ENCODE measurements around the gene SMARCA4.

The SMARCA4 gene

GRCh38 chr19:11020423-11020822 lies 59.6 kb downstream of the SMARCA4 start:
- no peak for FAIRE-seq

GRCh38 chr19:11020982-11021759 lies 60.3 kb downstream of the SMARCA4 start:
- no peak for FAIRE-seq
- DNase-seq (ENCODE audit: insufficient read length) = no peak
- TF ChIP-seq POLR2AphosphoS5 (IDR thresholded peaks at IDR 0.05; ENCODE audit: low read depth, low read length) (no peak), TAF1 (IDR thresholded peaks at IDR 0.05; ENCODE audit: borderline replicate concordance, low read depth, low read length) (no peak), POLR2A (IDR thresholded peaks at IDR 0.05; ENCODE audit: low read depth, low read length) (no peak)

More at GRCh38 chr19:11020423-11020822, 59.6 kb downstream of the SMARCA4 start:
- no peak for DNase-seq (ENCODE audit: insufficient read length)
- TF ChIP-seq POLR2A (IDR thresholded peaks at IDR 0.05; ENCODE audit: low read depth, low read length) = no peak
- no peak for TF ChIP-seq POLR2AphosphoS5 (IDR thresholded peaks at IDR 0.05; ENCODE audit: low read depth, low read length)
- TF ChIP-seq TAF1 (IDR thresholded peaks at IDR 0.05; ENCODE audit: borderline replicate concordance, low read depth, low read length) = no peak

- no peak for FAIRE-seq
- no peak for DNase-seq (ENCODE audit: insufficient read length)
- TF ChIP-seq TAF1 (IDR thresholded peaks at IDR 0.05; ENCODE audit: borderline replicate concordance, low read depth, low read length) (no peak), POLR2A (IDR thresholded peaks at IDR 0.05; ENCODE audit: low read depth, low read length) (no peak), POLR2AphosphoS5 (IDR thresholded peaks at IDR 0.05; ENCODE audit: low read depth, low read length) (no peak)
These were observed 60.9 kb downstream of the SMARCA4 start for GRCh38 chr19:11021760-11022144.

- DNase-seq (ENCODE audit: insufficient read length) (no peak), FAIRE-seq (no peak)
- TF ChIP-seq POLR2A (IDR thresholded peaks at IDR 0.05; ENCODE audit: low read depth, low read length) (no peak), POLR2AphosphoS5 (IDR thresholded peaks at IDR 0.05; ENCODE audit: low read depth, low read length) (no peak), TAF1 (IDR thresholded peaks at IDR 0.05; ENCODE audit: borderline replicate concordance, low read depth, low read length) (no peak)
These were observed 62.2 kb downstream of the SMARCA4 start for GRCh38 chr19:11023016-11023415.

- TF ChIP-seq POLR2AphosphoS5 (IDR thresholded peaks at IDR 0.05; ENCODE audit: low read depth, low read length) = no peak
- no peak for TF ChIP-seq TAF1 (IDR thresholded peaks at IDR 0.05; ENCODE audit: borderline replicate concordance, low read depth, low read length)
- no peak for TF ChIP-seq POLR2A (IDR thresholded peaks at IDR 0.05; ENCODE audit: low read depth, low read length)
- FAIRE-seq (no peak), DNase-seq (ENCODE audit: insufficient read length) (no peak)
These were observed 62.9 kb downstream of the SMARCA4 start for GRCh38 chr19:11023710-11024109.

GRCh38 chr19:11024259-11024658 lies 63.4 kb downstream of the SMARCA4 start:
- TF ChIP-seq TAF1 (IDR thresholded peaks at IDR 0.05; ENCODE audit: borderline replicate concordance, low read depth, low read length) = no peak
- no peak for TF ChIP-seq POLR2A (IDR thresholded peaks at IDR 0.05; ENCODE audit: low read depth, low read length)
- TF ChIP-seq POLR2AphosphoS5 (IDR thresholded peaks at IDR 0.05; ENCODE audit: low read depth, low read length) = no peak
- FAIRE-seq = no peak
- no peak for DNase-seq (ENCODE audit: insufficient read length)

GRCh38 chr19:11025006-11025405 lies 64.2 kb downstream of the SMARCA4 start:
- DNase-seq (ENCODE audit: insufficient read length) (no peak), FAIRE-seq (no peak)
- TF ChIP-seq TAF1 (IDR thresholded peaks at IDR 0.05; ENCODE audit: borderline replicate concordance, low read depth, low read length) = no peak

GRCh38 chr19:11025445-11025844 lies 64.6 kb downstream of the SMARCA4 start:
- FAIRE-seq (no peak), DNase-seq (ENCODE audit: insufficient read length) (no peak)
- no peak for TF ChIP-seq POLR2AphosphoS5 (IDR thresholded peaks at IDR 0.05; ENCODE audit: low read depth, low read length)
- no peak for TF ChIP-seq POLR2A (IDR thresholded peaks at IDR 0.05; ENCODE audit: low read depth, low read length)
- TF ChIP-seq TAF1 (IDR thresholded peaks at IDR 0.05; ENCODE audit: borderline replicate concordance, low read depth, low read length) = no peak

- no peak for DNase-seq (ENCODE audit: insufficient read length)
- no peak for TF ChIP-seq POLR2AphosphoS5 (IDR thresholded peaks at IDR 0.05; ENCODE audit: low read depth, low read length)
- no peak for FAIRE-seq
These were observed 65.2 kb downstream of the SMARCA4 start for GRCh38 chr19:11025997-11026396.

- FAIRE-seq = no peak
- no peak for TF ChIP-seq POLR2A (IDR thresholded peaks at IDR 0.05; ENCODE audit: low read depth, low read length)
- TF ChIP-seq POLR2AphosphoS5 (IDR thresholded peaks at IDR 0.05; ENCODE audit: low read depth, low read length) = no peak
- TF ChIP-seq TAF1 (IDR thresholded peaks at IDR 0.05; ENCODE audit: borderline replicate concordance, low read depth, low read length) = no peak
- no peak for DNase-seq (ENCODE audit: insufficient read length)
These were observed 66.6 kb downstream of the SMARCA4 start for GRCh38 chr19:11027381-11027780.

GRCh38 chr19:11028146-11028545 lies 67.3 kb downstream of the SMARCA4 start:
- FAIRE-seq (no peak), DNase-seq (ENCODE audit: insufficient read length) (no peak)
- TF ChIP-seq TAF1 (IDR thresholded peaks at IDR 0.05; ENCODE audit: borderline replicate concordance, low read depth, low read length) (no peak), POLR2A (IDR thresholded peaks at IDR 0.05; ENCODE audit: low read depth, low read length) (no peak), POLR2AphosphoS5 (IDR thresholded peaks at IDR 0.05; ENCODE audit: low read depth, low read length) (no peak)

GRCh38 chr19:11031421-11032070 lies 70.7 kb downstream of the SMARCA4 start:
- no peak for TF ChIP-seq POLR2AphosphoS5 (IDR thresholded peaks at IDR 0.05; ENCODE audit: low read depth, low read length)
- no peak for TF ChIP-seq TAF1 (IDR thresholded peaks at IDR 0.05; ENCODE audit: borderline replicate concordance, low read depth, low read length)
- no peak for TF ChIP-seq POLR2A (IDR thresholded peaks at IDR 0.05; ENCODE audit: low read depth, low read length)
- no peak for FAIRE-seq
- DNase-seq (ENCODE audit: insufficient read length) = no peak
